Measurements from ENCODE around the gene KLHL30. TPM values are rescaled to one million over a fixed set of nuclear protein-coding genes. Genes with fewer than 3 reads are reported as not detected.

Gene KLHL30
- polyA plus RNA-seq, 1 donor (not counting 4 experiments of a cell fraction or from before 2014, with no cell fraction given): not detected

- no peaks in the 10 kb centered on the region for H3K36me3 ChIP-seq (ENCODE audit: control insufficient read depth in 2 of 2, extremely low read depth in 1 of 2, insufficient read depth in 2 of 2, low read length in 2 of 2)
- no peak within 1 kb of the TSS for H2AFZ ChIP-seq (ENCODE audit: control insufficient read depth, low read length)
- H3K4me3 ChIP-seq (ENCODE audit: control insufficient read depth in 2 of 3, extremely low read depth in 1 of 3, insufficient read depth in 2 of 3, low read depth in 1 of 3, low read length in 3 of 3): no peak within 1 kb of the TSS
- no peak within 1 kb of the TSS for H3K4me2 ChIP-seq (ENCODE audit: control insufficient read depth, extremely low read depth, insufficient read depth, low read depth, low read length)
- no peak within 1 kb of the TSS for H3K27ac ChIP-seq (ENCODE audit: control insufficient read depth, insufficient read depth, low read length)
- DNase-seq (ENCODE audit: low read depth, low spot score): no peak
- TF ChIP-seq EZH2 (IDR thresholded peaks at IDR 0.05; ENCODE audit: low read length): no peak
- TF ChIP-seq, protein P1, sequence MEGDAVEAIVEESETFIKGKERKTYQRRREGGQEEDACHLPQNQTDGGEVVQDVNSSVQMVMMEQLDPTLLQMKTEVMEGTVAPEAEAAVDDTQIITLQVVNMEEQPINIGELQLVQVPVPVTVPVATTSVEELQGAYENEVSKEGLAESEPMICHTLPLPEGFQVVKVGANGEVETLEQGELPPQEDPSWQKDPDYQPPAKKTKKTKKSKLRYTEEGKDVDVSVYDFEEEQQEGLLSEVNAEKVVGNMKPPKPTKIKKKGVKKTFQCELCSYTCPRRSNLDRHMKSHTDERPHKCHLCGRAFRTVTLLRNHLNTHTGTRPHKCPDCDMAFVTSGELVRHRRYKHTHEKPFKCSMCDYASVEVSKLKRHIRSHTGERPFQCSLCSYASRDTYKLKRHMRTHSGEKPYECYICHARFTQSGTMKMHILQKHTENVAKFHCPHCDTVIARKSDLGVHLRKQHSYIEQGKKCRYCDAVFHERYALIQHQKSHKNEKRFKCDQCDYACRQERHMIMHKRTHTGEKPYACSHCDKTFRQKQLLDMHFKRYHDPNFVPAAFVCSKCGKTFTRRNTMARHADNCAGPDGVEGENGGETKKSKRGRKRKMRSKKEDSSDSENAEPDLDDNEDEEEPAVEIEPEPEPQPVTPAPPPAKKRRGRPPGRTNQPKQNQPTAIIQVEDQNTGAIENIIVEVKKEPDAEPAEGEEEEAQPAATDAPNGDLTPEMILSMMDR (optimal IDR thresholded peaks at IDR 0.05 in 1 of 3, IDR thresholded peaks at IDR 0.05 in 1 of 3, conservative IDR thresholded peaks at IDR 0.05 in 1 of 3; ENCODE audit: extremely low read depth in 1 of 3, insufficient read depth in 2 of 3, low read length in 3 of 3): no peak
- no peaks in the 10 kb centered on the region for H3K27me3 ChIP-seq (ENCODE audit: control insufficient read depth, extremely low read depth, insufficient read depth, low read length)
- dilution Hi-C loops (cut with MboI; ENCODE audit: extremely low pct_ligation_motif_present, low sequenced_read_pairs): no loop called here
- no peak for FAIRE-seq
- H4K20me1 ChIP-seq (ENCODE audit: control insufficient read depth, extremely low read depth, insufficient read depth, low read length): no peaks in the 10 kb centered on the region
- no peaks in the 10 kb centered on the region for H3K9me1 ChIP-seq (ENCODE audit: control insufficient read depth, extremely low read depth, insufficient read depth, low read length)
- no peaks in the 10 kb centered on the region for H3K9me3 ChIP-seq (ENCODE audit: control insufficient read depth, low read depth, low read length)
- no peak within 1 kb of the TSS for H3K9ac ChIP-seq (ENCODE audit: control insufficient read depth, extremely low read depth, insufficient read depth, low read length)
- H3K79me2 ChIP-seq (ENCODE audit: control insufficient read depth, insufficient read depth, low read length): no peaks in the 10 kb centered on the region
- peaks cover 8% of the 10 kb centered on the region for H3K4me1 ChIP-seq (ENCODE audit: control insufficient read depth, extremely low read depth, insufficient read depth, low read length)
Measured at GRCh38 chr2:238100049-238100820, 38.2 kb upstream of the KLHL30 start, which contains the start of gene ESPNL. ESPNL (plus strand) TSS chr2:238100340; CDS start chr2:238100420, 80 bp downstream.

- Histone ChIP-seq H3K79me2 (ENCODE audit: control insufficient read depth, insufficient read depth, low read length) (no peaks in the 10 kb centered on the region), H3K36me3 (ENCODE audit: control insufficient read depth in 2 of 2, extremely low read depth in 1 of 2, insufficient read depth in 2 of 2, low read length in 2 of 2) (no peaks in the 10 kb centered on the region), H3K9me3 (ENCODE audit: control insufficient read depth, low read depth, low read length) (no peaks in the 10 kb centered on the region), H3K4me2 (ENCODE audit: control insufficient read depth, extremely low read depth, insufficient read depth, low read depth, low read length) (no peak overlapping the region), H3K27me3 (ENCODE audit: control insufficient read depth, extremely low read depth, insufficient read depth, low read length) (no peaks in the 10 kb centered on the region), H3K27ac (ENCODE audit: control insufficient read depth, insufficient read depth, low read length) (no peak overlapping the region), H4K20me1 (ENCODE audit: control insufficient read depth, extremely low read depth, insufficient read depth, low read length) (no peaks in the 10 kb centered on the region), H3K9ac (ENCODE audit: control insufficient read depth, extremely low read depth, insufficient read depth, low read length) (no peak overlapping the region), H2AFZ (ENCODE audit: control insufficient read depth, low read length) (no peak overlapping the region), H3K4me1 (ENCODE audit: control insufficient read depth, extremely low read depth, insufficient read depth, low read length) (peaks cover 8% of the 10 kb centered on the region), H3K4me3 (ENCODE audit: control insufficient read depth in 2 of 3, extremely low read depth in 1 of 3, insufficient read depth in 2 of 3, low read depth in 1 of 3, low read length in 3 of 3) (no peak overlapping the region), H3K9me1 (ENCODE audit: control insufficient read depth, extremely low read depth, insufficient read depth, low read length) (no peaks in the 10 kb centered on the region)
- dilution Hi-C loops (cut with MboI; ENCODE audit: extremely low pct_ligation_motif_present, low sequenced_read_pairs): no loop called here
- FAIRE-seq (no peak), DNase-seq (ENCODE audit: low read depth, low spot score) (no peak)
- TF ChIP-seq, protein P1 (optimal IDR thresholded peaks at IDR 0.05 in 1 of 3, IDR thresholded peaks at IDR 0.05 in 1 of 3, conservative IDR thresholded peaks at IDR 0.05 in 1 of 3; ENCODE audit: extremely low read depth in 1 of 3, insufficient read depth in 2 of 3, low read length in 3 of 3): no peak
- no peak for TF ChIP-seq EZH2 (IDR thresholded peaks at IDR 0.05; ENCODE audit: low read length)
Measured at GRCh38 chr2:238100821-238101771, 37.4 kb upstream of the KLHL30 start.
